Upper lobe of left lung (tissue), 6 donors: ENCODE data around the gene WIPF2. TPM values are rescaled to one million over a fixed set of nuclear protein-coding genes. Genes with fewer than 3 reads are reported as not detected.

Experiments
- ATAC-seq, 2 donors: fragments of 200-7000 bp; cut with Tn5 transposase; one replicate each; pipeline ENCODE4 v1.9.1; 2022; ENCODE audit warnings: mild to moderate bottlenecking in 2 of 2, moderate library complexity in 2 of 2; ENCODE audit not compliant: low FRiP score in 2 of 2
- DNase-seq, 2 donors: peaks; one replicate each; pipeline ENCODE4 v3.0.0-alpha.2; 2019 to 2020
- H3K27ac ChIP-seq, 4 donors: fragments of 200-600 bp; sonication (generic); one replicate each; pipeline ENCODE4 v1.5.1; 2016 to 2019
- H3K27me3 ChIP-seq, 4 donors: fragments of 200-600 bp; sonication (generic); one replicate each; pipeline ENCODE4 v1.5.1; 2017 to 2019
- H3K36me3 ChIP-seq, 4 donors: fragments of 200-600 bp; sonication (generic); one replicate each; pipeline ENCODE4 v1.5.1; 2016 to 2019
- H3K4me1 ChIP-seq, 4 donors: fragments of 200-600 bp; sonication (generic); one replicate each; pipeline ENCODE4 v1.5.1; 2018 to 2019
- H3K4me3 ChIP-seq, 4 donors: fragments of 200-600 bp; sonication (generic); one replicate each; pipeline ENCODE4 v1.5.1; 2017 to 2019; ENCODE audit warnings: mild to moderate bottlenecking in 2 of 4, moderate library complexity in 1 of 4
- H3K9me3 ChIP-seq, 4 donors: fragments of 200-600 bp; sonication (generic); one replicate each; pipeline ENCODE4 v1.5.1; 2018 to 2019
- CTCF ChIP-seq, 6 experiments: fragments of 450-650 bp in 4 of 6; fragments of 200-600 bp in 2 of 6; sonication (generic) in 2 of 6; IDR thresholded peaks; one replicate each; pipeline ENCODE4 v1.5.1; 2016 to 2019; ENCODE audit warnings: antibody characterized with exemption in 6 of 6
- EP300 ChIP-seq, 4 donors: sonication (generic); formaldehyde crosslinking; IDR thresholded peaks; one replicate each; pipeline ENCODE4 v1.5.1; 2017; ENCODE audit warnings: antibody characterized with exemption in 4 of 4, control low read depth in 2 of 4
- POLR2A ChIP-seq, 4 donors: fragments of 450-650 bp; IDR thresholded peaks; one replicate each; pipeline ENCODE4 v1.5.1; 2016 to 2017; ENCODE audit warnings: antibody characterized with exemption in 4 of 4, mild to moderate bottlenecking in 2 of 4
- POLR2AphosphoS5 ChIP-seq, 2 donors: sonication (generic); formaldehyde crosslinking; IDR thresholded peaks; one replicate each; pipeline ENCODE4 v1.5.1; 2017; ENCODE audit warnings: antibody characterized with exemption in 2 of 2
- WGBS, 2 donors: methylation state at CpG; one replicate each; pipeline ENCODE4 v1.1.5; 2017 to 2018; 5-methylcytosine and 5-hydroxymethylcytosine counted together
- total RNA-seq, 6 donors: library from RNA; depleted of rRNA in 4 of 6; stranded (reverse); fragments of >200 nt in 4 of 6; gene quantifications; one replicate each; pipeline versions ENCODE4 v1.1.0 to v1.2.1, GENCODE V29; 2016 to 2021
- donor health status: DM: no; HTN: no; CAD: no; lungs with moderate emphysema.
- donor health status: DM: no; HTN: yes; CAD: no; lungs with severe emphysema.

Gene WIPF2
- total RNA-seq, 6 donors from 2014 or later, result 19.9 to 39.8 (median 26.2) TPM

GRCh38 chr17:40311575-40311974 lies 92.5 kb downstream of the WIPF2 start:
- H3K27ac ChIP-seq, result peak overlapping the region; percentile 69 to 89 (median 81)
- H3K27me3 ChIP-seq, result no peaks in the 10 kb centered on the region
- H3K9me3 ChIP-seq, result no peaks in the 10 kb centered on the region
- ATAC-seq (no peak), DNase-seq (peak in 1 of 2 donors; percentile 78)
- WGBS, 2 donors, result 27% methylated on average over 2 of the region's 2 CpGs; no CpG with 5 or more reads in 1 of the 2 donors
- no peaks in the 10 kb centered on the region for H3K36me3 ChIP-seq
- H3K4me1 ChIP-seq, result peaks cover 96 to 100% (median 99%) of the 10 kb centered on the region in 4 donors
- TF ChIP-seq CTCF (IDR thresholded peaks at IDR 0.05) (no peak), EP300 (IDR thresholded peaks at IDR 0.05) (no peak), POLR2AphosphoS5 (IDR thresholded peaks at IDR 0.05) (no peak), POLR2A (IDR thresholded peaks at IDR 0.05) (no peak)
- no peak overlapping the region for H3K4me3 ChIP-seq

- TF ChIP-seq EP300 (IDR thresholded peaks at IDR 0.05), result no peak
- no peak for TF ChIP-seq POLR2A (IDR thresholded peaks at IDR 0.05)
- TF ChIP-seq POLR2AphosphoS5 (IDR thresholded peaks at IDR 0.05), result no peak
- TF ChIP-seq CTCF (IDR thresholded peaks at IDR 0.05), result no peak
- DNase-seq (no peak), ATAC-seq (no peak)
- Histone ChIP-seq H3K27me3 (no peaks in the 10 kb centered on the region), H3K27ac (peak overlapping the region; percentile 69 to 89 (median 81)), H3K9me3 (no peaks in the 10 kb centered on the region), H3K36me3 (no peaks in the 10 kb centered on the region), H3K4me1 (peaks cover 96 to 100% (median 99%) of the 10 kb centered on the region in 4 donors), H3K4me3 (no peak overlapping the region)
- WGBS, 2 donors, result 17 to 20% methylated on average over 5 to 7 of the region's 7 CpGs
These were observed 93.1 kb downstream of the WIPF2 start for GRCh38 chr17:40312131-40312731.

GRCh38 chr17:40312893-40313667 lies 94.0 kb downstream of the WIPF2 start:
- H3K9me3 ChIP-seq, result no peaks in the 10 kb centered on the region
- DNase-seq (no peak), ATAC-seq (no peak)
- no peak overlapping the region for H3K4me3 ChIP-seq
- peak overlapping the region; percentile 69 to 89 (median 81) for H3K27ac ChIP-seq
- H3K27me3 ChIP-seq, result no peaks in the 10 kb centered on the region
- WGBS, 2 donors, result 66 to 73% methylated on average over 3 to 4 of the region's 4 CpGs
- H3K36me3 ChIP-seq, result no peaks in the 10 kb centered on the region
- TF ChIP-seq CTCF (IDR thresholded peaks at IDR 0.05) (no peak), EP300 (IDR thresholded peaks at IDR 0.05) (no peak)
- peaks cover 93 to 98% (median 96%) of the 10 kb centered on the region in 4 donors for H3K4me1 ChIP-seq

GRCh38 chr17:40313668-40314583 lies 94.8 kb downstream of the WIPF2 start:
- H3K9me3 ChIP-seq, result no peaks in the 10 kb centered on the region
- WGBS, 2 donors, result 68 to 70% methylated on average over 6 of the region's 7 CpGs
- H3K4me3 ChIP-seq, result no peak overlapping the region
- no peaks in the 10 kb centered on the region for H3K27me3 ChIP-seq
- no peak for TF ChIP-seq CTCF (IDR thresholded peaks at IDR 0.05)
- H3K36me3 ChIP-seq, result no peaks in the 10 kb centered on the region
- H3K4me1 ChIP-seq, result peaks cover 88 to 96% (median 90%) of the 10 kb centered on the region in 4 donors
- DNase-seq (no peak), ATAC-seq (no peak)
- H3K27ac ChIP-seq, result peak overlapping the region; percentile 69 to 89 (median 81)
